CD1c-positive myeloid dendritic cell (primary cell): Measurements from ENCODE around the gene SCN5A.
"Not testable (repeated sequence)": the region's sequence is repeated elsewhere in the genome, so short reads cannot be mapped to it uniquely, and the experiment has no call there.

ENCODE experiments used
- DNase-seq: peaks from one replicate; pipeline ENCODE4 v3.0.0-alpha.2; 2016; ENCODE audit errors: extremely low spot score

The SCN5A gene

GRCh38 chr3:38579551-38580449 is 69.7 kb downstream of the SCN5A start:
- DNase-seq, result peak; percentile 83

DNA sequence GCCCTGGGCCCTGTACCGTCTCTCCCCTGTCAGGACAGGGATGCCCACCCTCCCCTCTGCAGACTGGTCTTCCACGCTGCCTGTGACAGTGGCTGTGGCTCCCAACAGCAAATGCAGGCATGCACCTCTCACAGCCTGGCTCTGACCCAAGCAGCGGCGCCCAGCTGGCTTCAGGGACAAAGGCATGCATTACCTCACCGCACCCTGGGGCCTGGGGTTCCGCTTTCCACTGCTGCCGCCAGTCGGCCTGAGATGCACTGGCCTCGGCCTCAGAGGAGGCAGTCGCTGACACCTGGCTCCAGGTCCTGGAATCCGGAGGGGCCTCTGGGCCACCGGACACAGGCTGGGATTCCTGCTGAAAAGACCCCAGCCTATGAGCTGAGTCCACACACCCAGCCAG is 70.3 kb downstream of the SCN5A start:
- DNase-seq, result no peak

- DNase-seq, result no peak
Observed at GRCh38 chr3:38578551-38578950, 70.9 kb downstream of the SCN5A start.

GRCh38 chr3:38578081-38578475 is 71.4 kb downstream of the SCN5A start:
- DNase-seq, result no peak

DNA sequence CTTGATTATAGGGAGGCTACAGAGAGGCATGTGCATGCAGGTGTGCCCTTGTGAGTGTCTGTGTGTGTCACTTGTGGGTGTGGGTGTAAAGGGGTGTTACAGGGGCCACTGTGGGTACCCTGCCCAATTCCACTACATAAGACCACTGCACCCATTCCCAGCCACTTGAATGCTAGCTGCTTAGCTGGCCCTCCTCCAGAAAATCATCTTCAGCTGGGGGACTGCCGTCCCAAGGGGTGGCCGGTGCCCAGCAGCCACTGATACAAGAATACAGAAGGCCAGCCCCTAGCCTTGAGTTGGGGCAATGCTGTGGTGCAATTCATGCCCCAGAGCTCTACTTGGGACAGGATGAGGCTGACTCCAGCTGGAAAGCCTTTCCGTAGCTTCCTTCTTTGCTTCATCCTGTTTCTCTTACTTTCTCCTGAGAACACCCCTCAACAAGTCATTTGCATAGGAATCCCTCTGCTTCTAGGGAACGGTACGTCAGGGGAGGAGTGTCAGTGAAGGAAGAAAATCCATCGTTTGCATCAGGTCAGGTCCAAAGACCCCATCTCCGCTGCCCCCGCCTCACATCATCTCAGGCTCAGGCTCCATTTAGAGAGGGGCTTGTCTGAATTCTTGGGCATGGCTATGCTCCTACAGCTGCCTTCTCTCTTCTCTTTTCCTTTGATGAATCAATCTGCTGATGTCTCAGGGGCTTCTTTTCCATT is 72.0 kb downstream of the SCN5A start:
- no peak for DNase-seq

GRCh38 chr3:38576526-38577370 is 72.7 kb downstream of the SCN5A start:
- DNase-seq, result no peak

- DNase-seq, result no peak
Observed at GRCh38 chr3:38576131-38576525, 73.4 kb downstream of the SCN5A start.

DNA sequence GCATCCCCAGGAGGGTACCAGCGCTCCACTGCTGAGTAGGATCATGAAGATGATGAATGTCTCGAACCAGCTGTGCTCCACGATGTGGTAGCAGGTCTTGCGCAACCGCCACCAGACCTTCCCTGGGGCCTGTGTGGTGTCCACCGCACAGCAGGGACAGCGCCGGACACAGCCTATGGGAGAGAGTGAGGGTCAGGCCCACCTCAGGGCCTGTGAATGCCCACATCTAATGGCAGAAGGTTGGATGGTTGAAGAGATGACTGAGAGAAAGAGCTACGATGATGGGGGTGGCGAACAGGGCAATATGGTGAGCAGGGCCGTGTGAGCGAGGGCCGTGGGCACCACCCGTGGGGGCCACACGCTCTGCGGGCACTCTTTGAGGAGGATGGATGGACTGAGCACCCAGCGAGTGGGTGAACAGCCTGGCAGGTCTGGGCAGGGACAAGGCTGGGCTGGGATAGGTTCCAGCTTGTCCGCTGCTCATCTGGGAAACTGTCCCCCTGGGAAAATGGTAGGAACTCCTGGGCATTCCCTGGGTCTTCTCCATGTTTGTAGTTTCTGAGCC is 74.1 kb downstream of the SCN5A start:
- DNase-seq, result no peak

GRCh38 chr3:38574411-38575278 is 74.8 kb downstream of the SCN5A start:
- DNase-seq, result peak; percentile 37

DNA sequence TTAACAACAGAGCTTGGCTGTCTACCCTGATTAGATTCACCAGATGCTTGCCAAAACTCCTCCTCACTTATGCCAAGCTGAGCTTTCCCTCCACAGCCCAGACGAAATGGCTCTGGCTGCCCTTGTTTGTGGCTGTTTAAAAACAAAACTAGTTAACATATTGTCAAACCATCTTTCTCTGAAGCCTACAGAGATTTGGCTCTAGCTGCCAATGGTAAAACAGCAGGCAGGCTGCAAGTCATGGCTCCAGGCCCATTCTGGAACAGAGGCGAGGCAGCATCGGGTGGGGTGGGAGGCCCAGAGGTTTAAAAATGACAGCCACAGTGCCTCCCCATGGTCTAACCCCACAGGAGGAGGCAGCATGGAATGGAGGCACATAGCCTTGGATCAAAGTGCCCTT is 75.9 kb downstream of the SCN5A start:
- DNase-seq, result no peak

- no peak for DNase-seq
Observed at GRCh38 chr3:38573111-38573510, 76.4 kb downstream of the SCN5A start.

DNA sequence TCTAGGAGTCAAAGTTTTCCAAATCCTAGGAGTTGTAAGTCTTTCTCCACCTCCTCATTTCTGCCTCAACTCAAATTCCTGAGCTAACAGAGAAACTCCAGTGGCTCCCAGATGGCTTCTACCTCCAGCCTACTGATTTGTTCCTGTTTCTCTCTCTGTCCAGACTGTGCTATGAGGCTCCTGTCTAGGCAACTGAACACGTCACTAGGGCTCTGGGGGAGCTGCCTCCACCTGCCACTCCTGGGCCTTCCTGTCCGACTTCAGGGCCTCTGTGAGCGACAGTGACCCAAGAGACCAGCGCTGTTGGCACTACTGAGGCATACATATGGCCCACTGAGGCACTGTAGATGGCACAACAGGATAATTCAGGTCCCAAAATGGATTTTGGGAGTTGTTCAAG is 82.0 kb downstream of the SCN5A start:
- no peak for DNase-seq

GRCh38 chr3:38566794-38567193 is 82.7 kb downstream of the SCN5A start:
- DNase-seq, result not testable (repeated sequence)

- peak; percentile 42 for DNase-seq
Observed at GRCh38 chr3:38566215-38566528, 83.3 kb downstream of the SCN5A start.

- no peak for DNase-seq
Observed at GRCh38 chr3:38565339-38566214, 83.9 kb downstream of the SCN5A start.

GRCh38 chr3:38564631-38565338 is 84.7 kb downstream of the SCN5A start:
- DNase-seq, result no peak

DNA sequence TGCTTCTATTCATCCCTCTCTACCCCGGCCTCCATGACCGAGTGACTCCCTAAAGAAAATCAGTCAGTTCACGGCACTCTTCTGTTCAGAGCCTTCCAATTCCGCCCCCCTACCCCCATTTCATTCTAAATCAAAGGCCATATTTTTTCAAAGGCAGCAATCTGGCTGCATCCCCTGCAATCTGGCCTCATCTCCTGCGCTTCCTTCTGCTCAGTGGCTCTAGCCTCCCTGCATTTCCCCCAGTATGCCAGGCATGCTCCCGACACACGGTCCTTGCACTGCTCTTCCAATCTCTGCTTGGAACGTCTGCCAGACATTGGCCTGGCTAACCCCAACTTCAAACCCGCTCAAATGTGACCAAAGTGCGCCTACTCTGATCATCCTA is 85.6 kb downstream of the SCN5A start:
- no peak for DNase-seq

GRCh38 chr3:38563070-38563885 is 86.2 kb downstream of the SCN5A start:
- no peak for DNase-seq
